GM20000 (cell line): ENCODE data around the gene NSMF.
"Not testable (repeated sequence)": the region's sequence is repeated elsewhere in the genome, so short reads cannot be mapped to it uniquely, and the experiment has no call there.

ENCODE experiments used
- DNase-seq: peaks from one replicate; pipeline ENCODE4 v3.0.0; 2012; ENCODE audit warnings: low spot score
- CTCF ChIP-seq: IDR thresholded peaks from 2 replicates; pipeline ENCODE4 v1.5.1; 2012; ENCODE audit warnings: mild to moderate bottlenecking, control low read depth; ENCODE audit errors: extremely low read depth, missing control alignments

The NSMF gene

GRCh38 chr9:137467896-137468295 lies 8.8 kb upstream of the NSMF start:
- no peak for DNase-seq
- no peak for TF ChIP-seq CTCF

DNA sequence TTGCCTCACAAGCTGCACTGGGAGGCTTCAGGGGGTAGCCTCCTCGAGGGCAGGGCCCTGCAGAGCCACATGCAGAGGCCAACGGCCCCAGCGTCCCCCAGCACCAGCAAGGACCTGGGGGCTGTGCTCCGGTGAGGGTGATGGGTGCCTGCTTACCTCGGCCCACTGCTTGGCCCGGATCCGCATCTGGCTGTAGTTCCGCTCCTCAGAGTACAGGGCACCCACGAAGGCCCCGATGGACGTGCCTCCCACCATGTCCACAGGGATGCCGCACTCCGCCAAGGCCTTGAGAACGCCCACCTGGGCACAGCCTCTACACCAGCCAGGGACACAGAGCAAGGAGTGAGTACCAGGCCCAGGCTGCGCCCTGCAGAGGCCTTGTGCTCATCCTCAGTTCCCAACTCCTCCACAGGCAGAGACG lies 8.0 kb upstream of the NSMF start:
- TF ChIP-seq CTCF: no peak
- no peak for DNase-seq

DNA sequence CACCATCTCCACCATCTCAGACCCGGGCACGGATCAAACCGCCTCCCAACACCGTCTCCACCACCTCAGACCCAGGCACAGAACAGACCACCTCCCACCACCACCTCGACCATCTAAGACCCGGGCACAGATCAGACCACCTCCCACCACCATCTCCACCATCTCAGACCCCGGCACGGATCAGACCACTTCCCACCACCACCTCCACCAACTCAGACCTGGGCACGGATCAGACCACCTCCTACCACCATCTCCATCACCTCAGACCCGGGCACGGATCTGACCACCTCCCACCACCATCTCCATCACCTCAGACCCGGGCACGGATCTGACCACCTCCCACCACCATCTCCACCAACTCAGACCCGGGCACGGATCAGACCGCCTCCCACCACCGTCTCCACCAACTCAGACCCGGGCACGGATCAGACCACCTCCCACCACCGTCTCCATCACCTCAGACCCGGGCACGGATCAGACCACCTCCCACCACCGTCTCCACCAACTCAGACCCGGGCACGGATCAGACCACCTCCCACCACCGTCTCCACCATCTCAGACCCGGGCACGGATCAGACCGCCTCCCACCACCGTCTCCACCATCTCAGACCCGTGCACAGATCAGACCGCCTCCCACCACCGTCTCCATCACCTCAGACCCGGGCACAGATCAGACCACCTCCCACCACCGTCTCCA lies 7.4 kb upstream of the NSMF start:
- not testable (repeated sequence) for DNase-seq

- no peak for DNase-seq
- no peak for TF ChIP-seq CTCF
Observed at GRCh38 chr9:137465720-137466388, 6.7 kb upstream of the NSMF start.

DNA sequence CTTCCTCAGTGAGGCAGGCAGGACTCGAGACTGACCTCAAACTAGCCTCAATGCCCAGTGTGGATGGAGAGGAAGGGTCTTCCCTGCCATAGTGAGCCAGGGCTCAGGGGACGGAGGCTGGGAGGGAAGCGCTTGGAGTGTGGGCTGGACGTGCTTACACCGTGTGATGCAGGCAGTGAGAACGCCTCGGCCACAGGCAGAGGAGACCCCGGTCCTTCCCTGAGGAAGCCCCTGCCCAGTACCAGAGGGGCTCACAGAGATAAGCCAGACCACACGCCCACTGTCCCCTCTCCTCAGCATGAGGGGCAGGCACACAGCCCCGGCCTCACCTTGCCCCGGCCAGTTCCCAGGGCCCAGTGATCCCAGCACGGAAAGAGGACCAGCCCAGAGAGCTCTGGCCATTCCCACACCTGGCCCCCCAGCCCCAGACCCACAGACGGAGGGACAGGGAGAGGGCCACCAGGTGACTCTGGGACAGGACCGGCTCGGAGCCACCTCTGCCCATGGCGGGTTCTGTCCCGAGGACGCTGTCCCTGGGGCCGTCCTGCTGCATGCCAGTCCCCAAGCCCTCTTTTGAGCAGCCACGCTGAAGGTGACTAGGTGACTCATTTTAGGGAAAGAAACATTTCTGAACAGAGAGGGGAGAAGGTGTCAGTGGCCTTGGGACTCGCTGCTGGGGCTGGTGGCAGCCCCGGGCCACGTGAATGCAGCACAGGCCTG lies 6.0 kb upstream of the NSMF start:
- TF ChIP-seq CTCF: no peak
- no peak for DNase-seq

DNA sequence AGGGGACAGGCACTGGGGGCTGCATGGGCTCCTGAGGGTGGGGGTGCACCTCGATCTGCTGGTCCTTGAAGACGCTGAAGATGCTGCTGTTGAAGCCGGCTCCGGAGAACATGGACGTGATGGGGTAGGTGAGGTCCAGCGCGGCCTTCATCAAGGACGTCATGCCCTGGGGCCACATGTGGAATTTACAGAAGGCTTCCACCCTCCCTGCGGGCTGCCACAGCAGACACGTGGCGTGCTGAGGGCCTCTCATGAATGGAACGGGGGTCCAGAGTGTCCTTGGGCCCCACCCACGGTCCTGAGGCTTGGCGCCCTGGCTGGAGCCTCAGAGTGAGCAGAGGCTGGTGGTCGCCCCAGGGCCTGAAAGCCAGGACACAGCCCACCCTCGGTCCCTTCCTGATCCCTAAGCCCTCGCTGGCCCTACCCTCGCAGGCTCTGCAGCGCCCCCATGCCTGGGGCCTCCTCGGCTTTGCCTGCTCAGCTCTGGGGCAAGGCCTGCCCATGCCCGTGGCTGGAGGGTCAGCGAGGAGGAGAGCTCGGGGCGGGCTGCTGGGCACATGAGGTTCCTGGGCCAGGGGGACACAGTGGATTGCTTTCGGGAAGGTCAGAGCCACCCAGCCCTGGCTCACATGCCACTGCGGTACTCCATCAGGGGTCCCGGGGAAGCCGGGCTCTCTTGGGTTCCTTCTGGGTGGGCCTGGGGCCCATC lies 5.3 kb upstream of the NSMF start:
- DNase-seq: no peak
- no peak for TF ChIP-seq CTCF

GRCh38 chr9:137463931-137464290 lies 4.8 kb upstream of the NSMF start:
- TF ChIP-seq CTCF: no peak
- DNase-seq: no peak
